H1 (cell line): Measurements from ENCODE around the gene HS3ST3B1. TPM values are rescaled to one million over a fixed set of nuclear protein-coding genes. Genes with fewer than 3 reads are reported as not detected.

Experiments used
- CBX5 ChIP-seq: fragments of 300-800, 300-1000 bp; sonication (generic); IDR thresholded peaks from 2 replicates; pipeline ENCODE4 v1.7.1; 2016; ENCODE audit warnings: antibody characterized with exemption, low read length, low read depth
- CTBP2 ChIP-seq: IDR thresholded peaks from 2 replicates; pipeline ENCODE4 v1.7.0; 2011; ENCODE audit warnings: borderline replicate concordance, mild to moderate bottlenecking, moderate library complexity, mixed read lengths, low read length; ENCODE audit not compliant: insufficient read depth, insufficient read length
- EP300 ChIP-seq, 2 experiments: IDR thresholded peaks; 1 replicate in 1 of 2; 2 replicates in 1 of 2; pipeline ENCODE4 v1.6.1; 2011 to 2012; ENCODE audit warnings: low read depth in 2 of 2, low read length in 2 of 2, mild to moderate bottlenecking in 2 of 2, borderline replicate concordance in 1 of 2, inconsistent platforms in 1 of 2, moderate library complexity in 1 of 2
- JUN ChIP-seq: IDR thresholded peaks from 2 replicates; pipeline ENCODE4 v1.6.1; 2011; ENCODE audit warnings: low read depth, mild to moderate bottlenecking, improper control_type of control experiment, low read length
- JUND ChIP-seq: IDR thresholded peaks from 2 replicates; pipeline ENCODE4 v1.6.1; 2011; ENCODE audit warnings: mild to moderate bottlenecking, improper control_type of control experiment, low read length
- POLR2A ChIP-seq, 2 experiments: IDR thresholded peaks; 1 replicate in 1 of 2; 2 replicates in 1 of 2; pipeline ENCODE4 v1.6.1; 2011; ENCODE audit warnings: low read depth in 2 of 2, low read length in 2 of 2, mild to moderate bottlenecking in 2 of 2; ENCODE audit errors: control extremely low read depth in 1 of 2
- POLR2AphosphoS5 ChIP-seq: IDR thresholded peaks from 2 replicates; pipeline ENCODE4 v1.6.1; 2011; ENCODE audit warnings: low read depth, low read length
- TCF12 ChIP-seq: IDR thresholded peaks from 2 replicates; pipeline ENCODE4 v1.6.1; 2011; ENCODE audit warnings: low read depth, mild to moderate bottlenecking, low read length
- polyA plus RNA-seq, 7 experiments: library from polyadenylated mRNA; depleted of rRNA in 3 of 7; stranded (reverse) in 5 of 7; unstranded in 2 of 7; fragments of >200 nt in 5 of 7; fragments of 200-250 nt in 2 of 7; gene quantifications; 1 replicate in 5 of 7; 2 replicates in 1 of 7; 4 replicates in 1 of 7; pipeline versions ENCODE4 v1.2.1 to v1.2.3, GENCODE V29; 2011 to 2013; ENCODE audit warnings: missing spikeins in 2 of 7, mixed read lengths in 2 of 7
- total RNA-seq: library from RNA; stranded (reverse); fragmentation: NEBNext Ultra II Directional; extraction: Animal tissue kit (Norgen Biotek cat#: 25700); gene quantifications from 2 replicates; pipeline ENCODE4 v1.2.1, GENCODE V29; 2021
- TF ChIP-seq, protein P1 (sequence below): fragments of 300-600 bp; sonication (generic); IDR thresholded peaks from 2 replicates; pipeline ENCODE4 v1.7.1; 2012; ENCODE audit warnings: low read length, moderate library complexity, mild to moderate bottlenecking, inconsistent platforms; ENCODE audit not compliant: insufficient replicate concordance

HS3ST3B1 gene
- total and polyA plus RNA-seq, 2 of the 8 experiments (the other 6 are each of a cell fraction or from before 2014, with no cell fraction given), result 4.7 to 14.4 TPM

DNA sequence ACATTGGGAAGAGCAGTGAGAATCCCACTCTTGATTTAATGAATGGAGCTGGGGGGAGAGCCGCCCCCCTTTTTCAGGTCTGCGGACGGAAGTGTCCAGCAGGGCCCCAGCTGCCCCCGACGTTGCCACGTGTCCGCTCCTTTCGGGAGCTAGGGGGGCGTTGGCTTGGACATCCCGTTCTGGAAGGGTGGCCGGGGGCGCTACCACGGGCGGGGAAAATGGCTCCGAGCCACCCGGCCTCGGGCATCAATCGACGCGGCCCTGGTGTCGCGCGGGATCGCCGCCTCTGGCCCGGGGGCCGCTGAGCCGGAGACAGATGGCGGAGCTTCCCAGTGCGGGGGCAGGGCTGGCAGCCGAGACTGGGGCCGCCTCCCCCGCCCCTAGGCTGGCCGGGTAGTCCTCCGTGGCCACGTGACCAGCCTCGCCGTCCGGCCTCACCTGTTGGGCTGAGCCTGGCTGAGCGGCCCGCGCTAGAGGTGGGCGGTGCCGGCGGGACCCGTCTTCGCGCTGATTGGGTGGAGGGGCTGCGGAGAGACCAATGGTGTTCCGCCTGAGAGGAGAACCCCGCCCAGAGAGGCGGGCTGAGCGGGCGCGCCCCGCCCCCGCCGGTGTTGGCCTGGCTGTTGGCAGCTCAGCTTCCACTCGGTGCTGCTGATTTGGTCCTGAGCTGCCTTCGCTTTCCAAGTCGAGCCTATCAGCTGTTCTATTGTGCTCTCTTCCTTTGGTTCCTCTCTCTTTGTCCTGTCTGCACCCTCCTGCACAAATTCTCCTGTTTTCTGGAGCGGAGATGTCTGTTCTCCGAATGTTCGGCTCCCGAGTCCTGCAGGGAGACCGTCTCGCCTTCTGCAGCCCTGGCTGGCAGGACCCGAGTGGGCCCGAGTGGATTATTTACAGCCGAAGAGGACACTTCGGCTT, 8.3 kb downstream of the HS3ST3B1 start (continued):
- no peak for TF ChIP-seq EP300 (IDR thresholded peaks at IDR 0.05; ENCODE audit: borderline replicate concordance in 1 of 2, low read depth in 2 of 2, low read length in 2 of 2)
- TF ChIP-seq POLR2A (IDR thresholded peaks at IDR 0.05; ENCODE audit: control extremely low read depth in 1 of 2, low read depth in 2 of 2, low read length in 2 of 2), result peak in 1 of 2 experiments; percentile 86; a peak in 2 of 3 replicates
- TF ChIP-seq CTBP2, result no peak
- peak; percentile 75 for TF ChIP-seq POLR2AphosphoS5
- no peak; the same call in 1 of the 2 replicates for TF ChIP-seq TCF12
- TF ChIP-seq JUN, result no peak
- TF ChIP-seq, protein P1, sequence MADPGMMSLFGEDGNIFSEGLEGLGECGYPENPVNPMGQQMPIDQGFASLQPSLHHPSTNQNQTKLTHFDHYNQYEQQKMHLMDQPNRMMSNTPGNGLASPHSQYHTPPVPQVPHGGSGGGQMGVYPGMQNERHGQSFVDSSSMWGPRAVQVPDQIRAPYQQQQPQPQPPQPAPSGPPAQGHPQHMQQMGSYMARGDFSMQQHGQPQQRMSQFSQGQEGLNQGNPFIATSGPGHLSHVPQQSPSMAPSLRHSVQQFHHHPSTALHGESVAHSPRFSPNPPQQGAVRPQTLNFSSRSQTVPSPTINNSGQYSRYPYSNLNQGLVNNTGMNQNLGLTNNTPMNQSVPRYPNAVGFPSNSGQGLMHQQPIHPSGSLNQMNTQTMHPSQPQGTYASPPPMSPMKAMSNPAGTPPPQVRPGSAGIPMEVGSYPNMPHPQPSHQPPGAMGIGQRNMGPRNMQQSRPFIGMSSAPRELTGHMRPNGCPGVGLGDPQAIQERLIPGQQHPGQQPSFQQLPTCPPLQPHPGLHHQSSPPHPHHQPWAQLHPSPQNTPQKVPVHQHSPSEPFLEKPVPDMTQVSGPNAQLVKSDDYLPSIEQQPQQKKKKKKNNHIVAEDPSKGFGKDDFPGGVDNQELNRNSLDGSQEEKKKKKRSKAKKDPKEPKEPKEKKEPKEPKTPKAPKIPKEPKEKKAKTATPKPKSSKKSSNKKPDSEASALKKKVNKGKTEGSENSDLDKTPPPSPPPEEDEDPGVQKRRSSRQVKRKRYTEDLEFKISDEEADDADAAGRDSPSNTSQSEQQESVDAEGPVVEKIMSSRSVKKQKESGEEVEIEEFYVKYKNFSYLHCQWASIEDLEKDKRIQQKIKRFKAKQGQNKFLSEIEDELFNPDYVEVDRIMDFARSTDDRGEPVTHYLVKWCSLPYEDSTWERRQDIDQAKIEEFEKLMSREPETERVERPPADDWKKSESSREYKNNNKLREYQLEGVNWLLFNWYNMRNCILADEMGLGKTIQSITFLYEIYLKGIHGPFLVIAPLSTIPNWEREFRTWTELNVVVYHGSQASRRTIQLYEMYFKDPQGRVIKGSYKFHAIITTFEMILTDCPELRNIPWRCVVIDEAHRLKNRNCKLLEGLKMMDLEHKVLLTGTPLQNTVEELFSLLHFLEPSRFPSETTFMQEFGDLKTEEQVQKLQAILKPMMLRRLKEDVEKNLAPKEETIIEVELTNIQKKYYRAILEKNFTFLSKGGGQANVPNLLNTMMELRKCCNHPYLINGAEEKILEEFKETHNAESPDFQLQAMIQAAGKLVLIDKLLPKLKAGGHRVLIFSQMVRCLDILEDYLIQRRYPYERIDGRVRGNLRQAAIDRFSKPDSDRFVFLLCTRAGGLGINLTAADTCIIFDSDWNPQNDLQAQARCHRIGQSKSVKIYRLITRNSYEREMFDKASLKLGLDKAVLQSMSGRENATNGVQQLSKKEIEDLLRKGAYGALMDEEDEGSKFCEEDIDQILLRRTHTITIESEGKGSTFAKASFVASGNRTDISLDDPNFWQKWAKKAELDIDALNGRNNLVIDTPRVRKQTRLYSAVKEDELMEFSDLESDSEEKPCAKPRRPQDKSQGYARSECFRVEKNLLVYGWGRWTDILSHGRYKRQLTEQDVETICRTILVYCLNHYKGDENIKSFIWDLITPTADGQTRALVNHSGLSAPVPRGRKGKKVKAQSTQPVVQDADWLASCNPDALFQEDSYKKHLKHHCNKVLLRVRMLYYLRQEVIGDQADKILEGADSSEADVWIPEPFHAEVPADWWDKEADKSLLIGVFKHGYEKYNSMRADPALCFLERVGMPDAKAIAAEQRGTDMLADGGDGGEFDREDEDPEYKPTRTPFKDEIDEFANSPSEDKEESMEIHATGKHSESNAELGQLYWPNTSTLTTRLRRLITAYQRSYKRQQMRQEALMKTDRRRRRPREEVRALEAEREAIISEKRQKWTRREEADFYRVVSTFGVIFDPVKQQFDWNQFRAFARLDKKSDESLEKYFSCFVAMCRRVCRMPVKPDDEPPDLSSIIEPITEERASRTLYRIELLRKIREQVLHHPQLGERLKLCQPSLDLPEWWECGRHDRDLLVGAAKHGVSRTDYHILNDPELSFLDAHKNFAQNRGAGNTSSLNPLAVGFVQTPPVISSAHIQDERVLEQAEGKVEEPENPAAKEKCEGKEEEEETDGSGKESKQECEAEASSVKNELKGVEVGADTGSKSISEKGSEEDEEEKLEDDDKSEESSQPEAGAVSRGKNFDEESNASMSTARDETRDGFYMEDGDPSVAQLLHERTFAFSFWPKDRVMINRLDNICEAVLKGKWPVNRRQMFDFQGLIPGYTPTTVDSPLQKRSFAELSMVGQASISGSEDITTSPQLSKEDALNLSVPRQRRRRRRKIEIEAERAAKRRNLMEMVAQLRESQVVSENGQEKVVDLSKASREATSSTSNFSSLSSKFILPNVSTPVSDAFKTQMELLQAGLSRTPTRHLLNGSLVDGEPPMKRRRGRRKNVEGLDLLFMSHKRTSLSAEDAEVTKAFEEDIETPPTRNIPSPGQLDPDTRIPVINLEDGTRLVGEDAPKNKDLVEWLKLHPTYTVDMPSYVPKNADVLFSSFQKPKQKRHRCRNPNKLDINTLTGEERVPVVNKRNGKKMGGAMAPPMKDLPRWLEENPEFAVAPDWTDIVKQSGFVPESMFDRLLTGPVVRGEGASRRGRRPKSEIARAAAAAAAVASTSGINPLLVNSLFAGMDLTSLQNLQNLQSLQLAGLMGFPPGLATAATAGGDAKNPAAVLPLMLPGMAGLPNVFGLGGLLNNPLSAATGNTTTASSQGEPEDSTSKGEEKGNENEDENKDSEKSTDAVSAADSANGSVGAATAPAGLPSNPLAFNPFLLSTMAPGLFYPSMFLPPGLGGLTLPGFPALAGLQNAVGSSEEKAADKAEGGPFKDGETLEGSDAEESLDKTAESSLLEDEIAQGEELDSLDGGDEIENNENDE, result no peak
- no peak for TF ChIP-seq CBX5
- TF ChIP-seq JUND, result no peak
